AG04450 (cell line): Measurements from ENCODE around the gene MAPK7. TPM values are rescaled to one million over a fixed set of nuclear protein-coding genes. Genes with fewer than 3 reads are reported as not detected.

Experiments used
- CTCF ChIA-PET: fragments of 300-600, 350-600 bp; formaldehyde crosslinking; extraction: SDS; loops from one replicate; lab custom pipeline; 2022; ENCODE audit warnings: antibody characterized with exemption, inconsistent platforms; lab: Charles Lee
- POLR2A ChIA-PET: fragments of 350-600 bp; formaldehyde crosslinking; extraction: SDS; loops from one replicate; lab custom pipeline; 2021; ENCODE audit warnings: antibody characterized with exemption, inconsistent platforms; lab: Yijun Ruan, JAX
- DNase-seq: peaks from one replicate; pipeline ENCODE4 v3.0.0-alpha.2; 2011; ENCODE audit warnings: low read depth, low spot score
- H3K27ac ChIP-seq: one replicate; pipeline ENCODE4 v1.5.1; 2012; ENCODE audit warnings: low read depth, low read length, control low read depth
- H3K27me3 ChIP-seq: one replicate; pipeline ENCODE4 v1.6.0; 2012; ENCODE audit warnings: low read length; ENCODE audit not compliant: control insufficient read depth, insufficient read depth
- H3K4me3 ChIP-seq: 2 replicates; pipeline ENCODE4 v1.5.1; 2011; ENCODE audit warnings: mild to moderate bottlenecking, low read depth, low read length, control low read depth
- H3K9me3 ChIP-seq: 2 replicates; pipeline ENCODE4 v1.5.1; 2012; ENCODE audit warnings: low read length; ENCODE audit not compliant: control insufficient read depth, insufficient read depth
- CTCF ChIP-seq: IDR thresholded peaks from 2 replicates; pipeline ENCODE4 v1.5.1; 2011; ENCODE audit warnings: low read depth, low read length, control low read depth, inconsistent platforms
- polyA plus RNA-seq: library from polyadenylated mRNA; depleted of rRNA; stranded (reverse); fragments of >200 nt; gene quantifications from 2 replicates; pipeline ENCODE4 v1.2.3, GENCODE V29; 2011

MAPK7 gene
- polyA plus RNA-seq, 1 experiment, result 6.2 TPM

GRCh38 chr17:19345486-19346350 lies 32.6 kb upstream of the MAPK7 start:
- Histone ChIP-seq H3K27me3 (no peaks in the 10 kb centered on the region), H3K4me3 (no peak overlapping the region), H3K9me3 (no peaks in the 10 kb centered on the region; the same call in 1 of the 2 replicates), H3K27ac (peak overlapping the region; percentile 39)
- CTCF ChIA-PET, result no interaction called here
- no peak for TF ChIP-seq CTCF
- DNase-seq, result no peak
- POLR2A ChIA-PET, result no interaction called here

GRCh38 chr17:19346351-19347255 lies 31.7 kb upstream of the MAPK7 start:
- ChIA-PET CTCF (interaction anchor here (0.7 kb wide), 1 partner anchor 8 kb away, joined by 3 read pairs; no protein-coding TSS in a partner anchor), POLR2A (interaction anchor here (0.8 kb wide), 1 partner anchor 31 kb away, joined by 3 read pairs; no protein-coding TSS in a partner anchor)
- DNase-seq, result peak; percentile 48

GRCh38 chr17:19347323-19348080 lies 30.8 kb upstream of the MAPK7 start:
- no peak for TF ChIP-seq CTCF
- Histone ChIP-seq H3K9me3 (no peaks in the 10 kb centered on the region; the same call in 1 of the 2 replicates), H3K27me3 (no peaks in the 10 kb centered on the region), H3K4me3 (no peak overlapping the region), H3K27ac (peak overlapping the region; percentile 80)
- DNase-seq, result no peak
- ChIA-PET POLR2A (interaction anchor here (0.8 kb wide), 1 partner anchor 30 kb away, joined by 3 read pairs; no protein-coding TSS in a partner anchor), CTCF (interaction anchor here (0.7 kb wide), 1 partner anchor 9 kb away, joined by 3 read pairs; no protein-coding TSS in a partner anchor)

More at GRCh38 chr17:19346351-19347255, 31.7 kb upstream of the MAPK7 start:
- Histone ChIP-seq H3K4me3 (no peak overlapping the region), H3K27ac (peak overlapping the region; percentile 80), H3K9me3 (no peaks in the 10 kb centered on the region; the same call in 1 of the 2 replicates), H3K27me3 (no peaks in the 10 kb centered on the region)
- TF ChIP-seq CTCF, result no peak

GRCh38 chr17:19348081-19348650 lies 30.1 kb upstream of the MAPK7 start:
- H3K27ac ChIP-seq, result no peak overlapping the region
- H3K9me3 ChIP-seq, result no peaks in the 10 kb centered on the region; the same call in 1 of the 2 replicates
- DNase-seq, result no peak
- no peaks in the 10 kb centered on the region for H3K27me3 ChIP-seq
- ChIA-PET CTCF (no interaction called here), POLR2A (no interaction called here)
- no peak overlapping the region for H3K4me3 ChIP-seq
- no peak for TF ChIP-seq CTCF
